Measurements from ENCODE around the gene EIF4H. TPM values are rescaled to one million over a fixed set of nuclear protein-coding genes. Genes with fewer than 3 reads are reported as not detected.

Gene EIF4H
- total and polyA plus RNA-seq, 2 of the 8 experiments (the other 6 are each of a cell fraction or from before 2014, with no cell fraction given), result 323 to 382 TPM

GRCh38 chr7:74230446-74231231, 56.5 kb downstream of the EIF4H start:
- H2BK120ac ChIP-seq (replicated peaks; ENCODE audit: low read depth, low read length), result no peak overlapping the region
- H3K23me2 ChIP-seq (ENCODE audit: low read depth, low read length), result no peaks in the 10 kb centered on the region
- TF ChIP-seq SP4 (IDR thresholded peaks at IDR 0.05; ENCODE audit: low read length) (no peak), EZH2 (IDR thresholded peaks at IDR 0.05; ENCODE audit: low read depth, low read length, severe bottlenecking) (no peak), MAFK (IDR thresholded peaks at IDR 0.05; ENCODE audit: low read depth, low read length) (no peak), SRF (IDR thresholded peaks at IDR 0.05; ENCODE audit: low read depth, low read length) (no peak), RAD21 (IDR thresholded peaks at IDR 0.05 in 1 of 2, conservative IDR thresholded peaks at IDR 0.05 in 1 of 2; ENCODE audit: low read depth in 2 of 2, low read length in 2 of 2) (no peak), TAF7 (optimal IDR thresholded peaks at IDR 0.05; ENCODE audit: borderline replicate concordance, low read depth, low read length) (no peak), SAP30 (IDR thresholded peaks at IDR 0.05; ENCODE audit: insufficient read depth, insufficient replicate concordance, low read length) (no peak), TCF12 (IDR thresholded peaks at IDR 0.05; ENCODE audit: low read depth, low read length) (no peak), MAX (IDR thresholded peaks at IDR 0.05) (no peak), CEBPB (IDR thresholded peaks at IDR 0.05; ENCODE audit: low read depth, low read length) (no peak), CBX5 (IDR thresholded peaks at IDR 0.05; ENCODE audit: low read depth, low read length) (no peak), CBX8 (IDR thresholded peaks at IDR 0.05; ENCODE audit: borderline replicate concordance, low read depth, low read length) (no peak)
- no peak overlapping the region for H4K91ac ChIP-seq (replicated peaks; ENCODE audit: insufficient read length, low read length)
- H2BK5ac ChIP-seq (ENCODE audit: low read depth, low read length), result no peak overlapping the region
- no peak overlapping the region for H3K4me2 ChIP-seq (ENCODE audit: insufficient read depth in 1 of 2, low read depth in 2 of 2, low read length in 2 of 2)
- H3K14ac ChIP-seq (ENCODE audit: insufficient read length), result no peak overlapping the region
- H2BK20ac ChIP-seq (ENCODE audit: low read length), result no peak overlapping the region
- H3K9me3 ChIP-seq (ENCODE audit: insufficient read depth in 2 of 2, low read depth in 1 of 2, low read length in 1 of 2), result no peaks in the 10 kb centered on the region
- H2BK15ac ChIP-seq (ENCODE audit: low read length), result no peak overlapping the region
- no peaks in the 10 kb centered on the region for H3K27me3 ChIP-seq (replicated peaks in 1 of 4; ENCODE audit: control insufficient read depth in 3 of 4, extremely low read depth in 1 of 4, insufficient read depth in 3 of 4, low read length in 3 of 4)
- DNase-seq (ENCODE audit: low read depth in 1 of 2, low spot score in 2 of 2) (no peak), FAIRE-seq (no peak)
- no peak overlapping the region for H3K9ac ChIP-seq (replicated peaks in 1 of 4; ENCODE audit: extremely low read depth in 1 of 4, low read depth in 3 of 4, low read length in 3 of 4)
- no peaks in the 10 kb centered on the region for H3K4me1 ChIP-seq (replicated peaks in 1 of 4; ENCODE audit: control insufficient read depth in 3 of 4, insufficient read depth in 4 of 4, low read length in 3 of 4)
- 92% methylated on average over 15 of the region's 15 CpGs; no CpG with 5 or more reads in 1 of the 2 experiments for WGBS, 2 experiments (ENCODE audit: extremely low coverage in 1 of 2, insufficient coverage in 1 of 2, insufficient read length in 1 of 2, insufficient replicate concordance in 2 of 2, low coverage in 1 of 2, low lambda C conversion rate in 2 of 2, missing lambda C conversion rate in 1 of 2)
- H3K79me2 ChIP-seq (ENCODE audit: control insufficient read depth in 1 of 2, insufficient read depth in 2 of 2, low read length in 2 of 2), result no peaks in the 10 kb centered on the region
- H3K18ac ChIP-seq (ENCODE audit: extremely low read depth, low read length), result no peak overlapping the region
- H2AK5ac ChIP-seq (ENCODE audit: low read depth, low read length), result no peak overlapping the region
- H3K56ac ChIP-seq (replicated peaks; ENCODE audit: insufficient read length, low read depth, low read length), result no peak overlapping the region
- H3K4ac ChIP-seq (replicated peaks; ENCODE audit: insufficient read length, low read depth, low read length), result no peak overlapping the region
- POLR2A ChIA-PET (ENCODE audit: partially characterized antibody), result interaction anchor here (0.8 to 3.7 kb wide), 9 partner anchors 9 to 47 kb away, joined by 3 to 19 read pairs (median 4); partner anchors contain the start of gene RFC2
- peaks cover 4 to 6% of the 10 kb centered on the region in 2 experiments for H4K20me1 ChIP-seq (replicated peaks in 1 of 2; ENCODE audit: control insufficient read depth in 1 of 2, insufficient read depth in 2 of 2, low read length in 2 of 2)
- H2AFZ ChIP-seq (ENCODE audit: low read length), result no peak overlapping the region
- CTCF ChIA-PET (ENCODE audit: partially characterized antibody), result interaction anchor here (0.6 to 2.6 kb wide), 5 partner anchors 11 to 170 kb away, joined by 3 to 13 read pairs (median 5); no protein-coding TSS in a partner anchor
- H3K27ac ChIP-seq (ENCODE audit: low read depth, low read length), result no peak overlapping the region
- no peaks in the 10 kb centered on the region for H3K79me1 ChIP-seq (ENCODE audit: low read depth, low read length)
- no peak overlapping the region for H4K8ac ChIP-seq (ENCODE audit: extremely low read depth, insufficient read depth, low read length)
- peaks cover 13 to 72% (median 42%) of the 10 kb centered on the region in 4 experiments for H3K36me3 ChIP-seq (ENCODE audit: control insufficient read depth in 2 of 4, insufficient read depth in 4 of 4, low read length in 3 of 4)
- H3K23ac ChIP-seq (ENCODE audit: insufficient read length), result no peak overlapping the region
- H2BK12ac ChIP-seq (ENCODE audit: low read depth, low read length), result no peak overlapping the region
- H4K5ac ChIP-seq (ENCODE audit: insufficient read length, low read depth, low read length), result no peak overlapping the region
- no peak overlapping the region for H3K4me3 ChIP-seq (ENCODE audit: extremely low read depth in 1 of 4, insufficient read depth in 2 of 4, low read depth in 3 of 4, low read length in 4 of 4)

Measured in H1 (cell line).